GM23338 (cell line): ENCODE results near the gene KDM4C. TPM values are rescaled to one million over a fixed set of nuclear protein-coding genes. Genes with fewer than 3 reads are reported as not detected.

Source experiments
- ATAC-seq: fragments of 200-7000 bp; cut with Tn5 transposase; 3 replicates; pipeline ENCODE4 v1.9.1; 2020
- DNase-seq: peaks from one replicate; pipeline ENCODE4 v3.0.0-alpha.2; 2015; ENCODE audit warnings: low spot score
- H2AFZ ChIP-seq: fragments of 200-600 bp; sonication (generic); 2 replicates; pipeline ENCODE4 v1.8.0; 2016; ENCODE audit warnings: antibody characterized with exemption, mild to moderate bottlenecking, moderate library complexity
- H3F3A ChIP-seq: fragments of 200-600 bp; sonication (generic); replicated peaks from 2 replicates; pipeline ENCODE4 v1.8.0; 2017; ENCODE audit warnings: antibody characterized with exemption, mixed run types, low read depth
- H3K27ac ChIP-seq: fragments of 200-600 bp; sonication (generic); 2 replicates; pipeline ENCODE4 v1.6.1; 2016; ENCODE audit warnings: low read depth
- H3K27me3 ChIP-seq: fragments of 200-600 bp; sonication (generic); 2 replicates; pipeline ENCODE4 v1.8.0; 2016; ENCODE audit warnings: mild to moderate bottlenecking, mixed run types, moderate library complexity; ENCODE audit not compliant: insufficient read depth
- H3K36me3 ChIP-seq: fragments of 200-600 bp; sonication (generic); 2 replicates; pipeline ENCODE4 v1.8.0; 2016; ENCODE audit warnings: mild to moderate bottlenecking; ENCODE audit not compliant: insufficient read depth
- H3K4me1 ChIP-seq: fragments of 200-600 bp; sonication (generic); 2 replicates; pipeline ENCODE4 v1.8.0; 2016; ENCODE audit warnings: mild to moderate bottlenecking, moderate library complexity; ENCODE audit not compliant: insufficient read depth
- H3K4me2 ChIP-seq: fragments of 200-600 bp; sonication (generic); 2 replicates; pipeline ENCODE4 v1.7.1; 2017; ENCODE audit warnings: mixed run types
- H3K4me3 ChIP-seq: fragments of 200-600 bp; sonication (generic); 2 replicates; pipeline ENCODE4 v1.6.1; 2016; ENCODE audit warnings: mixed run types
- H3K79me2 ChIP-seq: fragments of 200-600 bp; sonication (generic); replicated peaks from 2 replicates; pipeline ENCODE4 v1.8.0; 2017; ENCODE audit warnings: mild to moderate bottlenecking; ENCODE audit not compliant: insufficient read depth
- H3K9me2 ChIP-seq: fragments of 200-600 bp; sonication (generic); 2 replicates; pipeline ENCODE4 v1.8.0; 2017; ENCODE audit not compliant: insufficient read depth
- H4K20me1 ChIP-seq: fragments of 200-600 bp; sonication (generic); replicated peaks from 2 replicates; pipeline ENCODE4 v1.8.0; 2017; ENCODE audit warnings: mild to moderate bottlenecking; ENCODE audit not compliant: insufficient read depth
- H3K27ac Mint-ChIP-seq: 2 replicates; pipeline ENCODE4 v1.8.0; 2020; ENCODE audit warnings: inconsistent platforms, mild to moderate bottlenecking, moderate library complexity, mixed read lengths
- H3K27me3 Mint-ChIP-seq: 3 replicates; pipeline ENCODE4 v1.8.0; 2022; ENCODE audit warnings: low read depth, mild to moderate bottlenecking, moderate library complexity, mixed read lengths, inconsistent platforms; ENCODE audit not compliant: insufficient read depth, poor library complexity
- H3K36me3 Mint-ChIP-seq: 3 replicates; pipeline ENCODE4 v1.8.0; 2021; ENCODE audit warnings: low read depth, mild to moderate bottlenecking, inconsistent platforms, moderate library complexity, mixed read lengths
- H3K4me1 Mint-ChIP-seq: 3 replicates; pipeline ENCODE4 v1.8.0; 2020; ENCODE audit warnings: mild to moderate bottlenecking, inconsistent platforms, mixed read lengths
- H3K4me3 Mint-ChIP-seq: 3 replicates; pipeline ENCODE4 v1.8.0; 2021; ENCODE audit warnings: moderate library complexity, mild to moderate bottlenecking, inconsistent platforms, mixed read lengths
- H3K9me3 Mint-ChIP-seq: 3 replicates; pipeline ENCODE4 v1.8.0; 2020; ENCODE audit warnings: moderate library complexity, mild to moderate bottlenecking, inconsistent platforms, mixed read lengths
- CREB1 ChIP-seq: fragments of 250-450 bp; sonication (Bioruptor Pico); IDR thresholded peaks from 2 replicates; pipeline ENCODE4 v1.5.0; 2020; ENCODE audit warnings: low read depth, mild to moderate bottlenecking, moderate library complexity
- CTCF ChIP-seq, 2 experiments: fragments of 200-600 bp in 1 of 2; sonication (generic) in 1 of 2; conservative IDR thresholded peaks; 2 replicates each; pipeline versions ENCODE4 v1.5.1 to v1.6.1; 2016 to 2017; ENCODE audit warnings: antibody characterized with exemption in 2 of 2, low read depth in 2 of 2, mild to moderate bottlenecking in 2 of 2, moderate library complexity in 1 of 2
- EZH2 ChIP-seq: fragments of 200-600 bp; sonication (generic); IDR thresholded peaks from one replicate; pipeline ENCODE4 v1.8.0; 2017; ENCODE audit warnings: antibody characterized with exemption, mild to moderate bottlenecking, low read depth; ENCODE audit not compliant: unreplicated experiment
- EZH2phosphoT487 ChIP-seq: fragments of 200-600 bp; sonication (generic); IDR thresholded peaks from one replicate; pipeline ENCODE4 v1.8.1; 2018; ENCODE audit warnings: antibody characterized with exemption; ENCODE audit not compliant: unreplicated experiment
- JUNB ChIP-seq: IDR thresholded peaks from one replicate; pipeline ENCODE4 v1.6.1; 2016; ENCODE audit warnings: antibody characterized with exemption; ENCODE audit not compliant: unreplicated experiment
- ZNF114 ChIP-seq: fragments of 250-450 bp; sonication (Bioruptor Pico); IDR thresholded peaks from 2 replicates; pipeline ENCODE4 v1.5.0; 2020; ENCODE audit warnings: mild to moderate bottlenecking, moderate library complexity
- ZNF331 ChIP-seq: fragments of 250-450 bp; sonication (Bioruptor Pico); IDR thresholded peaks from 2 replicates; pipeline ENCODE4 v1.5.0; 2020; ENCODE audit warnings: low read depth, mild to moderate bottlenecking, moderate library complexity
- polyA plus RNA-seq: library from polyadenylated mRNA; unstranded; fragments of >200 nt; fragmentation: Nextera tagmentation; extraction: Ambion mirVana; gene quantifications from 2 replicates; pipeline ENCODE4 v1.2.1, GENCODE V29; 2016
- total RNA-seq: library from RNA; depleted of rRNA; stranded (reverse); fragments of >200 nt; shearing (Covaris generic); gene quantifications from 2 replicates; pipeline ENCODE4 v1.2.3, GENCODE V29; 2014
- TF ChIP-seq, protein P1 (sequence below): IDR thresholded peaks from 2 replicates; pipeline ENCODE4 v1.6.1; 2016; ENCODE audit warnings: antibody characterized with exemption
- TF ChIP-seq, protein P2 (sequence below): fragments of 250-450 bp; sonication (Bioruptor Pico); IDR thresholded peaks from 2 replicates; pipeline ENCODE4 v1.5.0; 2020; ENCODE audit warnings: mild to moderate bottlenecking, moderate library complexity
- TF ChIP-seq, protein P3 (sequence below): IDR thresholded peaks from one replicate; pipeline ENCODE4 v1.6.1; 2018; ENCODE audit warnings: antibody characterized with exemption; ENCODE audit not compliant: unreplicated experiment

KDM4C gene
- total and polyA plus RNA-seq, 2 experiments from 2014 or later, result 12.0 to 43.8 TPM

DNA sequence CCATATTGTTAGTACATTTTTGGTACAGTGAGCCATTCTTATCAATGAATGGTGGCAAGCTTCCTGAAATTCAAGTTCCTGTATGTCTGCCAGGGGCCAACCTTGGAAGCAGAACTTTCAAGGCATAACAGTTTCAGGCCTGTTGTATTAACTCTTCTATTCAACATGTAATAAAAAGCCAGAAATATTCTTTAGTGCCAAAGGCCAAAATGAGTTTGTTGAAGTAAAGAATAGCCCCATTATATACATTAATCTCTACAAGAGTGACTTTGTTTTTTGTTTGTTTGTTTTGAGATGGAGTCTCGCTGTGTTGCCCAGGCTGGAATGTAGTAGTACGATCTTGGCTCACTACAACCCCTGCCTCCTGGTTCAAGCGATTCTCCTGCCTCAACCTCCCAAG is 321.3 kb downstream of the KDM4C start:
- ATAC-seq (no peak), DNase-seq (no peak)
- Histone ChIP-seq H4K20me1 (0 out of 2 replicates have a peak, but pooled peaks cover 3% of the 10 kb centered on the region), H3K27ac (no peak overlapping the region), H3K4me2 (no peak overlapping the region), H3F3A (no peaks in the 10 kb centered on the region), H3K9me2 (no peaks in the 10 kb centered on the region), H3K36me3 (no peaks in the 10 kb centered on the region; the same call in 1 of the 2 replicates), H2AFZ (no peak overlapping the region), H3K27me3 (no peaks in the 10 kb centered on the region), H3K4me1 (0 out of 2 replicates have a peak, but pooled peaks cover 3% of the 10 kb centered on the region), H3K4me3 (no peak overlapping the region), H3K79me2 (no peaks in the 10 kb centered on the region)
- Mint-ChIP-seq H3K27ac (no peak overlapping the region), H3K9me3 (no peaks in the 10 kb centered on the region), H3K36me3 (no peaks in the 10 kb centered on the region; the same call in 2 of the 3 replicates), H3K4me3 (no peak overlapping the region), H3K27me3 (no peaks in the 10 kb centered on the region), H3K4me1 (peaks cover 8% of the 10 kb centered on the region; the same call in 2 of the 3 replicates)
- TF ChIP-seq JUNB (no peak), EZH2phosphoT487 (no peak), ZNF331 (CRISPR knock-in tag) (no peak), CREB1 (CRISPR knock-in tag) (no peak), EZH2 (no peak), CTCF (conservative IDR thresholded peaks at IDR 0.05; ENCODE audit: low read depth in 2 of 2) (no peak), ZNF114 (CRISPR knock-in tag) (no peak)
- TF ChIP-seq, protein P1, sequence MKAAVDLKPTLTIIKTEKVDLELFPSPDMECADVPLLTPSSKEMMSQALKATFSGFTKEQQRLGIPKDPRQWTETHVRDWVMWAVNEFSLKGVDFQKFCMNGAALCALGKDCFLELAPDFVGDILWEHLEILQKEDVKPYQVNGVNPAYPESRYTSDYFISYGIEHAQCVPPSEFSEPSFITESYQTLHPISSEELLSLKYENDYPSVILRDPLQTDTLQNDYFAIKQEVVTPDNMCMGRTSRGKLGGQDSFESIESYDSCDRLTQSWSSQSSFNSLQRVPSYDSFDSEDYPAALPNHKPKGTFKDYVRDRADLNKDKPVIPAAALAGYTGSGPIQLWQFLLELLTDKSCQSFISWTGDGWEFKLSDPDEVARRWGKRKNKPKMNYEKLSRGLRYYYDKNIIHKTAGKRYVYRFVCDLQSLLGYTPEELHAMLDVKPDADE, result no peak
- TF ChIP-seq, protein P2, sequence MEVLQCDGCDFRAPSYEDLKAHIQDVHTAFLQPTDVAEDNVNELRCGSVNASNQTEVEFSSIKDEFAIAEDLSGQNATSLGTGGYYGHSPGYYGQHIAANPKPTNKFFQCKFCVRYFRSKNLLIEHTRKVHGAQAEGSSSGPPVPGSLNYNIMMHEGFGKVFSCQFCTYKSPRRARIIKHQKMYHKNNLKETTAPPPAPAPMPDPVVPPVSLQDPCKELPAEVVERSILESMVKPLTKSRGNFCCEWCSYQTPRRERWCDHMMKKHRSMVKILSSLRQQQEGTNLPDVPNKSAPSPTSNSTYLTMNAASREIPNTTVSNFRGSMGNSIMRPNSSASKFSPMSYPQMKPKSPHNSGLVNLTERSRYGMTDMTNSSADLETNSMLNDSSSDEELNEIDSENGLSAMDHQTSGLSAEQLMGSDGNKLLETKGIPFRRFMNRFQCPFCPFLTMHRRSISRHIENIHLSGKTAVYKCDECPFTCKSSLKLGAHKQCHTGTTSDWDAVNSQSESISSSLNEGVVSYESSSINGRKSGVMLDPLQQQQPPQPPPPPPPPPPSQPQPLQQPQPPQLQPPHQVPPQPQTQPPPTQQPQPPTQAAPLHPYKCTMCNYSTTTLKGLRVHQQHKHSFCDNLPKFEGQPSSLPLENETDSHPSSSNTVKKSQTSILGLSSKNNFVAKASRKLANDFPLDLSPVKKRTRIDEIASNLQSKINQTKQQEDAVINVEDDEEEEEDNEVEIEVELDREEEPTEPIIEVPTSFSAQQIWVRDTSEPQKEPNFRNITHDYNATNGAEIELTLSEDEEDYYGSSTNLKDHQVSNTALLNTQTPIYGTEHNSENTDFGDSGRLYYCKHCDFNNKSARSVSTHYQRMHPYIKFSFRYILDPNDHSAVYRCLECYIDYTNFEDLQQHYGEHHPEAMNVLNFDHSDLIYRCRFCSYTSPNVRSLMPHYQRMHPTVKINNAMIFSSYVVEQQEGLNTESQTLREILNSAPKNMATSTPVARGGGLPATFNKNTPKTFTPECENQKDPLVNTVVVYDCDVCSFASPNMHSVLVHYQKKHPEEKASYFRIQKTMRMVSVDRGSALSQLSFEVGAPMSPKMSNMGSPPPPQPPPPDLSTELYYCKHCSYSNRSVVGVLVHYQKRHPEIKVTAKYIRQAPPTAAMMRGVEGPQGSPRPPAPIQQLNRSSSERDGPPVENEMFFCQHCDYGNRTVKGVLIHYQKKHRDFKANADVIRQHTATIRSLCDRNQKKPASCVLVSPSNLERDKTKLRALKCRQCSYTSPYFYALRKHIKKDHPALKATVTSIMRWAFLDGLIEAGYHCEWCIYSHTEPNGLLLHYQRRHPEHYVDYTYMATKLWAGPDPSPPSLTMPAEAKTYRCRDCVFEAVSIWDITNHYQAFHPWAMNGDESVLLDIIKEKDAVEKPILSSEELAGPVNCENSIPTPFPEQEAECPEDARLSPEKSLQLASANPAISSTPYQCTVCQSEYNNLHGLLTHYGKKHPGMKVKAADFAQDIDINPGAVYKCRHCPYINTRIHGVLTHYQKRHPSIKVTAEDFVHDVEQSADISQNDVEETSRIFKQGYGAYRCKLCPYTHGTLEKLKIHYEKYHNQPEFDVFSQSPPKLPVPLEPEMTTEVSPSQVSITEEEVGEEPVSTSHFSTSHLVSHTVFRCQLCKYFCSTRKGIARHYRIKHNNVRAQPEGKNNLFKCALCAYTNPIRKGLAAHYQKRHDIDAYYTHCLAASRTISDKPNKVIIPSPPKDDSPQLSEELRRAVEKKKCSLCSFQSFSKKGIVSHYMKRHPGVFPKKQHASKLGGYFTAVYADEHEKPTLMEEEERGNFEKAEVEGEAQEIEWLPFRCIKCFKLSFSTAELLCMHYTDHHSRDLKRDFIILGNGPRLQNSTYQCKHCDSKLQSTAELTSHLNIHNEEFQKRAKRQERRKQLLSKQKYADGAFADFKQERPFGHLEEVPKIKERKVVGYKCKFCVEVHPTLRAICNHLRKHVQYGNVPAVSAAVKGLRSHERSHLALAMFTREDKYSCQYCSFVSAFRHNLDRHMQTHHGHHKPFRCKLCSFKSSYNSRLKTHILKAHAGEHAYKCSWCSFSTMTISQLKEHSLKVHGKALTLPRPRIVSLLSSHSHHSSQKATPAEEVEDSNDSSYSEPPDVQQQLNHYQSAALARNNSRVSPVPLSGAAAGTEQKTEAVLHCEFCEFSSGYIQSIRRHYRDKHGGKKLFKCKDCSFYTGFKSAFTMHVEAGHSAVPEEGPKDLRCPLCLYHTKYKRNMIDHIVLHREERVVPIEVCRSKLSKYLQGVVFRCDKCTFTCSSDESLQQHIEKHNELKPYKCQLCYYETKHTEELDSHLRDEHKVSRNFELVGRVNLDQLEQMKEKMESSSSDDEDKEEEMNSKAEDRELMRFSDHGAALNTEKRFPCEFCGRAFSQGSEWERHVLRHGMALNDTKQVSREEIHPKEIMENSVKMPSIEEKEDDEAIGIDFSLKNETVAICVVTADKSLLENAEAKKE (CRISPR knock-in tag), result no peak
- TF ChIP-seq, protein P3, sequence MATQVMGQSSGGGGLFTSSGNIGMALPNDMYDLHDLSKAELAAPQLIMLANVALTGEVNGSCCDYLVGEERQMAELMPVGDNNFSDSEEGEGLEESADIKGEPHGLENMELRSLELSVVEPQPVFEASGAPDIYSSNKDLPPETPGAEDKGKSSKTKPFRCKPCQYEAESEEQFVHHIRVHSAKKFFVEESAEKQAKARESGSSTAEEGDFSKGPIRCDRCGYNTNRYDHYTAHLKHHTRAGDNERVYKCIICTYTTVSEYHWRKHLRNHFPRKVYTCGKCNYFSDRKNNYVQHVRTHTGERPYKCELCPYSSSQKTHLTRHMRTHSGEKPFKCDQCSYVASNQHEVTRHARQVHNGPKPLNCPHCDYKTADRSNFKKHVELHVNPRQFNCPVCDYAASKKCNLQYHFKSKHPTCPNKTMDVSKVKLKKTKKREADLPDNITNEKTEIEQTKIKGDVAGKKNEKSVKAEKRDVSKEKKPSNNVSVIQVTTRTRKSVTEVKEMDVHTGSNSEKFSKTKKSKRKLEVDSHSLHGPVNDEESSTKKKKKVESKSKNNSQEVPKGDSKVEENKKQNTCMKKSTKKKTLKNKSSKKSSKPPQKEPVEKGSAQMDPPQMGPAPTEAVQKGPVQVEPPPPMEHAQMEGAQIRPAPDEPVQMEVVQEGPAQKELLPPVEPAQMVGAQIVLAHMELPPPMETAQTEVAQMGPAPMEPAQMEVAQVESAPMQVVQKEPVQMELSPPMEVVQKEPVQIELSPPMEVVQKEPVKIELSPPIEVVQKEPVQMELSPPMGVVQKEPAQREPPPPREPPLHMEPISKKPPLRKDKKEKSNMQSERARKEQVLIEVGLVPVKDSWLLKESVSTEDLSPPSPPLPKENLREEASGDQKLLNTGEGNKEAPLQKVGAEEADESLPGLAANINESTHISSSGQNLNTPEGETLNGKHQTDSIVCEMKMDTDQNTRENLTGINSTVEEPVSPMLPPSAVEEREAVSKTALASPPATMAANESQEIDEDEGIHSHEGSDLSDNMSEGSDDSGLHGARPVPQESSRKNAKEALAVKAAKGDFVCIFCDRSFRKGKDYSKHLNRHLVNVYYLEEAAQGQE, result no peak
